CD4-positive, alpha-beta T cell (primary cell): ENCODE measurements around the gene CDHR2. TPM values are rescaled to one million over a fixed set of nuclear protein-coding genes. Genes with fewer than 3 reads are reported as not detected.

Source experiments
- ATAC-seq: fragments of 200-7000 bp; cut with Tn5 transposase; one replicate; pipeline ENCODE4 v1.10.0; 2022; ENCODE audit warnings: mild to moderate bottlenecking; ENCODE audit not compliant: poor library complexity
- CTCF ChIA-PET: fragments of 350-600 bp; sonication (Branson Sonifier 250); formaldehyde crosslinking; loops from one replicate; lab custom pipeline; 2021; ENCODE audit warnings: antibody characterized with exemption, inconsistent platforms; lab: Charles Lee
- POLR2A ChIA-PET: fragments of 350-600 bp; sonication (Branson Sonifier 250); formaldehyde crosslinking; loops from one replicate; lab custom pipeline; 2021; ENCODE audit warnings: antibody characterized with exemption, inconsistent platforms; lab: Charles Lee
- DNase-seq, 14 experiments: peaks; one replicate each; pipeline ENCODE4 v3.0.0-alpha.2; 2013 to 2020; ENCODE audit warnings: mixed read lengths in 2 of 14
- H3K27ac ChIP-seq, 2 donors: one replicate each; pipeline versions ENCODE4 v1.5.1 to v1.7.0; 2013; ENCODE audit warnings: low read length in 2 of 2, low read depth in 1 of 2, mild to moderate bottlenecking in 1 of 2
- H3K27me3 ChIP-seq, 2 experiments: 1 replicate in 1 of 2; 2 replicates in 1 of 2; pipeline versions ENCODE4 v1.6.1 to v1.7.0; 2013; ENCODE audit warnings: low read length in 2 of 2, control low read depth in 1 of 2, mild to moderate bottlenecking in 1 of 2, moderate library complexity in 1 of 2; ENCODE audit not compliant: insufficient read depth in 2 of 2, control insufficient read depth in 1 of 2
- H3K36me3 ChIP-seq: one replicate; pipeline ENCODE4 v1.6.1; 2013; ENCODE audit warnings: low read length, control low read depth; ENCODE audit not compliant: insufficient read depth
- H3K4me1 ChIP-seq: one replicate; pipeline ENCODE4 v1.6.1; 2013; ENCODE audit warnings: low read length, control low read depth; ENCODE audit not compliant: insufficient read depth
- H3K4me3 ChIP-seq: one replicate; pipeline ENCODE4 v1.5.1; 2013; ENCODE audit warnings: mild to moderate bottlenecking, low read length, moderate library complexity
- H3K9me3 ChIP-seq, 2 experiments: 1 replicate in 1 of 2; 2 replicates in 1 of 2; pipeline versions ENCODE4 v1.6.1 to v1.7.0; 2013; ENCODE audit warnings: low read length in 2 of 2, mild to moderate bottlenecking in 2 of 2, control low read depth in 1 of 2, moderate library complexity in 1 of 2; ENCODE audit not compliant: control insufficient read depth in 1 of 2, insufficient read depth in 1 of 2
- H3K27ac Mint-ChIP-seq: one replicate; pipeline ENCODE4 v1.8.0; 2020; ENCODE audit warnings: mixed read lengths
- H3K27me3 Mint-ChIP-seq: one replicate; pipeline ENCODE4 v1.8.0; 2021; ENCODE audit warnings: mixed read lengths
- H3K36me3 Mint-ChIP-seq: one replicate; pipeline ENCODE4 v1.8.0; 2021; ENCODE audit warnings: low read depth, mixed read lengths
- H3K4me1 Mint-ChIP-seq: one replicate; pipeline ENCODE4 v1.8.0; 2021; ENCODE audit warnings: low read depth, mixed read lengths
- H3K4me3 Mint-ChIP-seq: one replicate; pipeline ENCODE4 v1.8.0; 2020; ENCODE audit warnings: mild to moderate bottlenecking, mixed read lengths
- H3K9me3 Mint-ChIP-seq: one replicate; pipeline ENCODE4 v1.8.0; 2020; ENCODE audit warnings: mixed read lengths
- CTCF ChIP-seq: fragments of 200-600 bp; IDR thresholded peaks from one replicate; pipeline ENCODE4 v1.8.0; 2022; ENCODE audit warnings: antibody characterized with exemption, mild to moderate bottlenecking
- intact Hi-C, 2 experiments: fragments of 100-400 bp; cut with DNase I in 1 of 2; cut with micrococcal nuclease in 1 of 2; formaldehyde crosslinking; loops; one replicate each; pipeline versions ENCODE4 v1.15.1 to v1.9.0; 2023 to 2025; cut with DNase I, micrococcal nuclease
- total RNA-seq, 174 experiments: library from RNA in 2 of 174; stranded (reverse) in 2 of 174; gene quantifications; one replicate each; pipeline ENCODE4 v1.2.3 and lab custom pipeline; 2021 to 2026

Gene CDHR2
- total RNA-seq, 2 experiments from 2014 or later, result 1.6 to 2.0 TPM

- Mint-ChIP-seq H3K4me3 (no peak overlapping the region), H3K4me1 (peaks cover 22% of the 10 kb centered on the region), H3K9me3 (no peaks in the 10 kb centered on the region), H3K27me3 (peaks cover 5% of the 10 kb centered on the region), H3K27ac (no peak overlapping the region), H3K36me3 (no peaks in the 10 kb centered on the region)
- CTCF ChIA-PET, result interaction anchor here (0.5 kb wide), 1 partner anchor 136 kb away, joined by 3 read pairs; no protein-coding TSS in a partner anchor
- H3K4me1 ChIP-seq, result peaks cover 14% of the 10 kb centered on the region
- H3K4me3 ChIP-seq, result no peak overlapping the region
- H3K27me3 ChIP-seq, result no peaks in the 10 kb centered on the region
- no peak for DNase-seq
- intact Hi-C loops, result loop anchor here in 1 of 2 experiments (10.0 kb wide), 1 partner anchor 1562 kb away; the partner anchor contains the start of gene HNRNPAB
- no peaks in the 10 kb centered on the region for H3K9me3 ChIP-seq
- ATAC-seq, result no peak
- POLR2A ChIA-PET, result interaction anchor here (0.6 kb wide), 1 partner anchor 18 kb away, joined by 3 read pairs; no protein-coding TSS in a partner anchor
- H3K36me3 ChIP-seq, result no peaks in the 10 kb centered on the region
- TF ChIP-seq CTCF, result no peak
- no peak overlapping the region for H3K27ac ChIP-seq
Measured at GRCh38 chr5:176642675-176643490, 93.7 kb downstream of the CDHR2 start.

GRCh38 chr5:176643491-176644219 is 94.5 kb downstream of the CDHR2 start:
- no peak overlapping the region for H3K4me3 ChIP-seq
- H3K9me3 Mint-ChIP-seq, result no peaks in the 10 kb centered on the region
- no peak for ATAC-seq
- H3K36me3 Mint-ChIP-seq, result no peaks in the 10 kb centered on the region
- CTCF ChIA-PET, result no interaction called here
- no peaks in the 10 kb centered on the region for H3K9me3 ChIP-seq
- no peak overlapping the region for H3K4me3 Mint-ChIP-seq
- no peaks in the 10 kb centered on the region for H3K36me3 ChIP-seq
- H3K4me1 ChIP-seq, result peaks cover 21% of the 10 kb centered on the region
- TF ChIP-seq CTCF, result no peak
- H3K27ac Mint-ChIP-seq, result no peak overlapping the region
- no peak overlapping the region for H3K27ac ChIP-seq
- peaks cover 30% of the 10 kb centered on the region for H3K4me1 Mint-ChIP-seq
- no peaks in the 10 kb centered on the region for H3K27me3 Mint-ChIP-seq
- no peak for DNase-seq
- intact Hi-C loops, result loop anchor here in 1 of 2 experiments (10.0 kb wide), 1 partner anchor 1561 kb away; the partner anchor contains the start of gene HNRNPAB
- H3K27me3 ChIP-seq, result no peaks in the 10 kb centered on the region
- POLR2A ChIA-PET, result no interaction called here

GRCh38 chr5:176644294-176644693 is 95.2 kb downstream of the CDHR2 start:
- Mint-ChIP-seq H3K36me3 (no peaks in the 10 kb centered on the region), H3K4me1 (peaks cover 37% of the 10 kb centered on the region), H3K27me3 (no peaks in the 10 kb centered on the region), H3K9me3 (no peaks in the 10 kb centered on the region), H3K27ac (no peak overlapping the region), H3K4me3 (no peak overlapping the region)
- Histone ChIP-seq H3K27ac (no peak overlapping the region), H3K27me3 (no peaks in the 10 kb centered on the region), H3K9me3 (no peaks in the 10 kb centered on the region), H3K4me1 (peaks cover 28% of the 10 kb centered on the region), H3K36me3 (no peaks in the 10 kb centered on the region), H3K4me3 (no peak overlapping the region)
- ChIA-PET POLR2A (no interaction called here), CTCF (no interaction called here)
- ATAC-seq, result no peak
- no peak for TF ChIP-seq CTCF
- no peak for DNase-seq
- intact Hi-C loops, result loop anchor here in 1 of 2 experiments (10.0 kb wide), 1 partner anchor 1561 kb away; the partner anchor contains the start of gene HNRNPAB
